ENCODE measurements around the gene METTL25.

DNA sequence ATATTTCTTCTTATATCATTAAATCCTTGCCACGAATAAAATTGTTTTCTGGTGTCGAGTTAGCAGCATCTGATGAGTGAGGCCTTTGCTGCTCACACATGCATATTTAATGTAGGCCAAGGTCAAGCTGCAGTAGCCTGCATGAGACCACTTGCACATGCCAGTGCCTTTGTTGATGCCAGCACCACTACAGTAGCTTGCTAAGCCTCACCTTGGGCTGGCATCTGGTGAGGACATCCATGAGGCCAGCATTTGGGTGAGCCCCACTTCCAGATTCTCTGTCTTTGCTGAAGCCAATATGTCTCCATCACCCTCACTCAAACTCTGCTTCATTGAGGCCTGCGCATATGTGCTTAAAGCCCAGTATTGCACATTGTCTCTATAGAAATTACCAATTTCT, 8.2 kb upstream of the METTL25 start:
- TF ChIP-seq, protein P1, sequence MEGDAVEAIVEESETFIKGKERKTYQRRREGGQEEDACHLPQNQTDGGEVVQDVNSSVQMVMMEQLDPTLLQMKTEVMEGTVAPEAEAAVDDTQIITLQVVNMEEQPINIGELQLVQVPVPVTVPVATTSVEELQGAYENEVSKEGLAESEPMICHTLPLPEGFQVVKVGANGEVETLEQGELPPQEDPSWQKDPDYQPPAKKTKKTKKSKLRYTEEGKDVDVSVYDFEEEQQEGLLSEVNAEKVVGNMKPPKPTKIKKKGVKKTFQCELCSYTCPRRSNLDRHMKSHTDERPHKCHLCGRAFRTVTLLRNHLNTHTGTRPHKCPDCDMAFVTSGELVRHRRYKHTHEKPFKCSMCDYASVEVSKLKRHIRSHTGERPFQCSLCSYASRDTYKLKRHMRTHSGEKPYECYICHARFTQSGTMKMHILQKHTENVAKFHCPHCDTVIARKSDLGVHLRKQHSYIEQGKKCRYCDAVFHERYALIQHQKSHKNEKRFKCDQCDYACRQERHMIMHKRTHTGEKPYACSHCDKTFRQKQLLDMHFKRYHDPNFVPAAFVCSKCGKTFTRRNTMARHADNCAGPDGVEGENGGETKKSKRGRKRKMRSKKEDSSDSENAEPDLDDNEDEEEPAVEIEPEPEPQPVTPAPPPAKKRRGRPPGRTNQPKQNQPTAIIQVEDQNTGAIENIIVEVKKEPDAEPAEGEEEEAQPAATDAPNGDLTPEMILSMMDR (IDR thresholded peaks at IDR 0.05; ENCODE audit: low read depth, low read length): no peak
- no peak for TF ChIP-seq EZH2phosphoT487 (IDR thresholded peaks at IDR 0.05; ENCODE audit: low read depth)

All from OCI-LY3 (cell line).